Activated naive CD8-positive, alpha-beta T cell treated with anti-CD3 and anti-CD28 coated beads, Interleukin-2, amount 10 ng/mL, durations not matched to agents 7 days and 5 days (primary cell): ENCODE data around the gene UBE2E3. TPM values are rescaled to one million over a fixed set of nuclear protein-coding genes. Genes with fewer than 3 reads are reported as not detected.
A peak's percentile ranks its signal among the peaks of the same experiment; 100 is the strongest.

ENCODE experiments used
- ATAC-seq: fragments of 150-1000 bp; cut with Tn5 transposase; one replicate; pipeline ENCODE4 v1.10.0; 2021; ENCODE audit warnings: low read depth, moderate library complexity
- POLR2A ChIA-PET: fragments of 350-600 bp; sonication (Branson Sonifier 250); formaldehyde crosslinking; loops from one replicate; lab custom pipeline; 2021; ENCODE audit warnings: antibody characterized with exemption; lab: Charles Lee
- DNase-seq: peaks from one replicate; pipeline ENCODE4 v3.0.0; 2021
- H3K27ac Mint-ChIP-seq: one replicate; pipeline ENCODE4 v1.8.0; 2022; ENCODE audit warnings: mild to moderate bottlenecking, mixed read lengths
- H3K27me3 Mint-ChIP-seq: one replicate; pipeline ENCODE4 v1.8.0; 2022; ENCODE audit warnings: mild to moderate bottlenecking, moderate library complexity, mixed read lengths
- H3K36me3 Mint-ChIP-seq: one replicate; pipeline ENCODE4 v1.8.0; 2021; ENCODE audit warnings: mild to moderate bottlenecking, mixed read lengths
- H3K4me1 Mint-ChIP-seq: one replicate; pipeline ENCODE4 v1.8.0; 2021; ENCODE audit warnings: mixed read lengths
- H3K4me3 Mint-ChIP-seq: one replicate; pipeline ENCODE4 v1.8.0; 2022; ENCODE audit warnings: mild to moderate bottlenecking, moderate library complexity, mixed read lengths
- H3K9me3 Mint-ChIP-seq: one replicate; pipeline ENCODE4 v1.8.0; 2021; ENCODE audit warnings: mixed read lengths
- total RNA-seq, 2 experiments: library from RNA; stranded (reverse); gene quantifications; one replicate each; pipeline ENCODE4 v1.2.3, GENCODE V29; 2021

Gene UBE2E3
- total RNA-seq, 2 experiments from 2014 or later: 22.0 to 28.8 TPM

GRCh38 chr2:181054256-181054655 is 73.9 kb downstream of the UBE2E3 start:
- POLR2A ChIA-PET: no interaction called here
- Mint-ChIP-seq H3K27ac (no peak overlapping the region), H3K36me3 (no peaks in the 10 kb centered on the region), H3K4me1 (peaks cover 6% of the 10 kb centered on the region), H3K9me3 (peaks cover 1% of the 10 kb centered on the region), H3K27me3 (no peaks in the 10 kb centered on the region), H3K4me3 (no peak overlapping the region)
- ATAC-seq: no peak
- DNase-seq: no peak

- Mint-ChIP-seq H3K36me3 (no peaks in the 10 kb centered on the region), H3K27me3 (no peaks in the 10 kb centered on the region), H3K4me1 (peaks cover 6% of the 10 kb centered on the region), H3K4me3 (no peak overlapping the region), H3K9me3 (peaks cover 1% of the 10 kb centered on the region), H3K27ac (no peak overlapping the region)
- POLR2A ChIA-PET: no interaction called here
- DNase-seq (no peak), ATAC-seq (no peak)
These were observed 74.4 kb downstream of the UBE2E3 start for GRCh38 chr2:181054843-181055242.

- H3K4me1 Mint-ChIP-seq: peaks cover 4% of the 10 kb centered on the region
- peak; percentile 52 for ATAC-seq
- DNase-seq: no peak
- peaks cover 1% of the 10 kb centered on the region for H3K9me3 Mint-ChIP-seq
- POLR2A ChIA-PET: no interaction called here
- no peaks in the 10 kb centered on the region for H3K36me3 Mint-ChIP-seq
- H3K27me3 Mint-ChIP-seq: no peaks in the 10 kb centered on the region
- H3K4me3 Mint-ChIP-seq: no peak overlapping the region
- no peak overlapping the region for H3K27ac Mint-ChIP-seq
These were observed 78.2 kb downstream of the UBE2E3 start for GRCh38 chr2:181058378-181059269.

GRCh38 chr2:181063696-181064095 is 83.3 kb downstream of the UBE2E3 start:
- H3K4me1 Mint-ChIP-seq: no peaks in the 10 kb centered on the region
- POLR2A ChIA-PET: no interaction called here
- H3K27ac Mint-ChIP-seq: no peak overlapping the region
- ATAC-seq: no peak
- H3K27me3 Mint-ChIP-seq: no peaks in the 10 kb centered on the region
- H3K36me3 Mint-ChIP-seq: no peaks in the 10 kb centered on the region
- no peaks in the 10 kb centered on the region for H3K9me3 Mint-ChIP-seq
- no peak for DNase-seq
- H3K4me3 Mint-ChIP-seq: no peak overlapping the region

- no peaks in the 10 kb centered on the region for H3K27me3 Mint-ChIP-seq
- H3K4me1 Mint-ChIP-seq: no peaks in the 10 kb centered on the region
- ATAC-seq (no peak), DNase-seq (no peak)
- POLR2A ChIA-PET: no interaction called here
- H3K9me3 Mint-ChIP-seq: no peaks in the 10 kb centered on the region
- no peak overlapping the region for H3K4me3 Mint-ChIP-seq
- H3K36me3 Mint-ChIP-seq: no peaks in the 10 kb centered on the region
- H3K27ac Mint-ChIP-seq: no peak overlapping the region
These were observed 85.1 kb downstream of the UBE2E3 start for GRCh38 chr2:181065458-181065857.

- H3K27ac Mint-ChIP-seq: no peak overlapping the region
These were observed 85.9 kb downstream of the UBE2E3 start for GRCh38 chr2:181066333-181066732.

GRCh38 chr2:181070119-181070835 is 89.9 kb downstream of the UBE2E3 start:
- POLR2A ChIA-PET: no interaction called here
- H3K4me3 Mint-ChIP-seq: no peak overlapping the region
- no peaks in the 10 kb centered on the region for H3K9me3 Mint-ChIP-seq
- H3K27me3 Mint-ChIP-seq: no peaks in the 10 kb centered on the region
- no peak for DNase-seq
- ATAC-seq: no peak
- H3K4me1 Mint-ChIP-seq: no peaks in the 10 kb centered on the region
- no peak overlapping the region for H3K27ac Mint-ChIP-seq
- H3K36me3 Mint-ChIP-seq: no peaks in the 10 kb centered on the region

More at GRCh38 chr2:181066333-181066732, 85.9 kb downstream of the UBE2E3 start:
- ATAC-seq (no peak), DNase-seq (no peak)
- H3K27me3 Mint-ChIP-seq: no peaks in the 10 kb centered on the region
- no peak overlapping the region for H3K4me3 Mint-ChIP-seq
- POLR2A ChIA-PET: no interaction called here
- H3K36me3 Mint-ChIP-seq: no peaks in the 10 kb centered on the region
- H3K4me1 Mint-ChIP-seq: no peaks in the 10 kb centered on the region
- no peaks in the 10 kb centered on the region for H3K9me3 Mint-ChIP-seq

- Mint-ChIP-seq H3K4me3 (no peak overlapping the region), H3K36me3 (no peaks in the 10 kb centered on the region), H3K27ac (no peak overlapping the region), H3K27me3 (no peaks in the 10 kb centered on the region), H3K9me3 (no peaks in the 10 kb centered on the region), H3K4me1 (no peaks in the 10 kb centered on the region)
- no peak for DNase-seq
- POLR2A ChIA-PET: no interaction called here
- no peak for ATAC-seq
These were observed 90.4 kb downstream of the UBE2E3 start for GRCh38 chr2:181070836-181071200.

GRCh38 chr2:181072486-181073235 is 92.3 kb downstream of the UBE2E3 start:
- Mint-ChIP-seq H3K27me3 (no peaks in the 10 kb centered on the region), H3K4me1 (peaks cover 3% of the 10 kb centered on the region), H3K27ac (no peak overlapping the region), H3K9me3 (no peaks in the 10 kb centered on the region), H3K36me3 (no peaks in the 10 kb centered on the region), H3K4me3 (no peak overlapping the region)
- DNase-seq: no peak
- POLR2A ChIA-PET: interaction anchor here (1.0 kb wide), 1 partner anchor 53 kb away, joined by 4 read pairs; no protein-coding TSS in a partner anchor
- ATAC-seq: no peak

GRCh38 chr2:181073896-181074295 is 93.5 kb downstream of the UBE2E3 start:
- H3K27ac Mint-ChIP-seq: no peak overlapping the region

GRCh38 chr2:181074457-181074856 is 94.1 kb downstream of the UBE2E3 start:
- DNase-seq: no peak
- no peak overlapping the region for H3K27ac Mint-ChIP-seq
- no peak for ATAC-seq
- no peak overlapping the region for H3K4me3 Mint-ChIP-seq
- POLR2A ChIA-PET: no interaction called here
- H3K9me3 Mint-ChIP-seq: no peaks in the 10 kb centered on the region
- no peaks in the 10 kb centered on the region for H3K27me3 Mint-ChIP-seq
- H3K4me1 Mint-ChIP-seq: peaks cover 3% of the 10 kb centered on the region
- H3K36me3 Mint-ChIP-seq: no peaks in the 10 kb centered on the region

More at GRCh38 chr2:181073896-181074295, 93.5 kb downstream of the UBE2E3 start:
- no peaks in the 10 kb centered on the region for H3K36me3 Mint-ChIP-seq
- H3K4me1 Mint-ChIP-seq: peaks cover 3% of the 10 kb centered on the region
- DNase-seq (no peak), ATAC-seq (no peak)
- POLR2A ChIA-PET: no interaction called here
- no peaks in the 10 kb centered on the region for H3K27me3 Mint-ChIP-seq
- H3K9me3 Mint-ChIP-seq: no peaks in the 10 kb centered on the region
- H3K4me3 Mint-ChIP-seq: no peak overlapping the region

- H3K27me3 Mint-ChIP-seq: peaks cover 2% of the 10 kb centered on the region
- no peaks in the 10 kb centered on the region for H3K9me3 Mint-ChIP-seq
- H3K27ac Mint-ChIP-seq: no peak overlapping the region
- no peak overlapping the region for H3K4me3 Mint-ChIP-seq
- POLR2A ChIA-PET: no interaction called here
- H3K36me3 Mint-ChIP-seq: no peaks in the 10 kb centered on the region
- ATAC-seq (no peak), DNase-seq (no peak)
- H3K4me1 Mint-ChIP-seq: peaks cover 3% of the 10 kb centered on the region
These were observed 96.3 kb downstream of the UBE2E3 start for GRCh38 chr2:181076658-181077057.

GRCh38 chr2:181077128-181077709 is 96.8 kb downstream of the UBE2E3 start:
- no peak overlapping the region for H3K27ac Mint-ChIP-seq
- ATAC-seq (peak; percentile 82), DNase-seq (no peak)
- H3K27me3 Mint-ChIP-seq: peaks cover 2% of the 10 kb centered on the region
- no peaks in the 10 kb centered on the region for H3K36me3 Mint-ChIP-seq
- H3K4me3 Mint-ChIP-seq: no peak overlapping the region
- POLR2A ChIA-PET: no interaction called here
- no peaks in the 10 kb centered on the region for H3K9me3 Mint-ChIP-seq
- peaks cover 3% of the 10 kb centered on the region for H3K4me1 Mint-ChIP-seq
